ENCODE data around the gene BLACAT1.

Gene BLACAT1

DNA sequence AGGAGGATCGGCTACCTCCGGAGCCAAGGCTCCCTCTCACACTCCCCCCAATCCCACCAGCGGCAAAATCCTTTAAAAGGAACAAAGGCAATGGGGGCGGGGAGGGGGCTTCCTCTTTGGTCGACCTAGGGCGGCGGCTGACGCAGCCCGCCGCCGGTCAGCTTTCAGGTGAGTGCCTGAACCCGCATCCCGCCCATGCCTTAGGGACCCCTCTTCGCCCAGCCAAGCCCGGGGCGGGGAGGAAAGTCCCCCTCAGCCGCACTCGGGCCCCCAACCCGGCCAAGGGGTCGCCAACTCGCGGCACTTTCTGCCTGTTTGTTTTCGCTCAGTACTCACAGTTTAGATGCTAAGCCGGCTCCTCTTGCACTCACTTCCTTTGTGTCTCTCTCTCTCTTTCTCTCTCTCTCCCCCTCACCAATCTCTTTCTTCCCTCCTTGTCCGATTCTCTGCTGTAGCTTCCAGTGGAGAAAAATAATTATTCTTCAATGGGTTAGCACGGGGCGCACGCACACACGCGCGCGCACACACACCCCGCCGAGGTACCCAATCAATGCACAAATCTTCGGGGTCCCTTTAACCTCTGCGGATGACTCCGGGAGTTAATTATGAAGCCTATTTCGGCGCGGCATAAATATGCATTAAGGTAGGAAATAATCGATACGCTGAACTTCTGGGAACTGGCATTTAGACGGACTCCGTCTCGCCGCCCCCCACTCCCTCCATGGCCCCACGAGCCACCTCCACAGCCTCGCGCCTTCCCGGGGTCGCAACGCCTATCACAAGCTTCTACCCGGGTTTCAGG, at the start of gene BLACAT1:
Gene BLACAT1 (minus strand): TSS at position 465 of the 802 bp plus-strand sequence.
- no peak for DNase-seq (ENCODE audit: low read depth in 2 of 2)

DNA sequence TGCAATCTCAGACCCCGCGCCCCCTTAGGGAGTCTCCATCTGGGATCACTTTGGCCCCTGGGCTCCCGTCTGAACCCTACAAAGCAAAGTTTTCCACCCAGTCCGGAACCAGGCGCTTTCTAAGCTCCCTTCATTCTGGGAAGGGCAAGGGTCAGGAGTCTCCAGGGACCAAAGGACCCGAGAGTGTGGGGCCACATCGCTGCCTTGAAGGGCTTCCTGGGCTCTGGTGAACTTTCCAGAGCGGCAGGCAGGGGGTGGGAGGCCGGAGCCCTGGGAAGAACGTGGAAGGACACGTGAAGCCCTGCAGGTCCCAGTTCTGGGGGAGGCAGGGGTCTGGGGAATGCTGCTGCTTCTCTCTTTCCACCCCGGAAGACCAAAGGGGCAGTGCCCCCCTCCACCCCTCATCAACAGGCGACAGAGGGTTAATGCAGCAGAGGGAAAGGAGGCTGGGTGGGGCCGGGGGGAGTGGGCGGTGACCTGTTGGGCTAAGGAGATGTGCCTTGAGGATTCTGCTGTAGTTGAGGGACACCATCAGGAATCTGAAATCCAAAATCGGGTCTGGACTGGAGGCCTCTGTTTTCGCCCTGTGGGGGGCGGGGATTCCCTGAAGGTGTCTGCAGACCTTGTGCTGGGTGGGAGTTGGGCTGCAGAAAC, 49.4 kb upstream of the BLACAT1 start:
- no peak for DNase-seq (ENCODE audit: low read depth in 2 of 2)

DNA sequence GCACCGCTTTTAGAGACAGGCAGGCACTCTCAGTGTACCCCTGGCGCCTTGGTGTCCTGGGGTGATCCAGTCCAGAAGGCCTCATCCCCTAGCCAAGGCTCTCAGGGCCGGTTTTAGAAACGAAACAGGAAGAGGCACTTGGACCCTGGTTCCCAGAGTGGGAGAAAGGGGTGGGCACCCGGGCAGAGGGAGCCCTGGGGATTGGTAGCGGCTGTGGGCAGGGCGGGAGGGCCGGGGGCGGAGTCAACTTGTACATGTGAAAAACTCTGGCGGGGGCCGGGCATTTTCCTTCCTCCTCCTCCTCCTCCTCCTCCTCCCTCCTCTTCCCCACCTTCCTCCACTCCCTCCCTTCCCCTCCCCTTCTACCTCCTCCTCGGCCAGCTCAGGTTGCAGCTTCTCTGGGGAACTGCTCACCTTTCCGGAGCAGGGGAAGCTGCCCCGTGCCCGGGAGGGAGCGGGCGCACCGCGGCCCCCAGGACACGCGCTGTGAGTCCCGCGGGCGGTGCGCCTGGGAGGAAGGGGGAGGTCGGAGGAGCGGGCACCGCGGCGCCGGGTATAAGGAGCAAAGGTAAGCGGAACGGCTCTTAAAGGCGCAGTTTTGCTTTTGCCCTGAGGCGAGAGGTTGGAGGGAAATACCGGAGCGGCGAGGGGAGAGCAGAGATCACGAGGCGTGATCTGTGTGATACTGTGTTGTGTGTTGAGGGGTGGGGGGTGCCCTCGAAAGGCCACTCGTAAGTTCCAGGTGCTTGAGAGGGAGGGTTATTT, 48.6 kb upstream of the BLACAT1 start, which contains the start of gene CDK18:
Gene CDK18 (plus strand): TSS at position 359 of the 765 bp plus-strand sequence. CDS start 18,499 bp downstream, outside the sequence.
- DNase-seq (ENCODE audit: low read depth in 2 of 2) = no peak

DNA sequence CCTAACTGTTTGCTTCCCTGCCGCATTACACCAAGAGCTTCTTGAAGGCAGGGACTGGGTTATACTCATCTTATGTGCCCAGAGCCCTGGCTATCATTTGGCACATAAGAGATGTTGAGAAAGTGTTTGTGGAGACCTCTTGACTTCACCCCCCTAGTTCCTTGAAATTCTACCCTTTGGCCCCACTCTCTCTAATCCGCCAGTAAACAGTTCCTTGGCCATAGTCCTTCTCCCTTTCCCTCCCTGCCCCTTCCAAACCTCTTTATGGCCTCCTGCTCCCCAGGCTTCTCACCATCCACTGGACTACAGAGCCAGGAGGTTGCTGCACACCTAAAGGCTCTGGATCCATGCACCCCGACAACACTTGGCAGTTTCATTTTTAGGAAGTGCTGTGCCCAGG, 47.1 kb upstream of the BLACAT1 start:
- no peak for DNase-seq (ENCODE audit: low read depth in 2 of 2)

DNA sequence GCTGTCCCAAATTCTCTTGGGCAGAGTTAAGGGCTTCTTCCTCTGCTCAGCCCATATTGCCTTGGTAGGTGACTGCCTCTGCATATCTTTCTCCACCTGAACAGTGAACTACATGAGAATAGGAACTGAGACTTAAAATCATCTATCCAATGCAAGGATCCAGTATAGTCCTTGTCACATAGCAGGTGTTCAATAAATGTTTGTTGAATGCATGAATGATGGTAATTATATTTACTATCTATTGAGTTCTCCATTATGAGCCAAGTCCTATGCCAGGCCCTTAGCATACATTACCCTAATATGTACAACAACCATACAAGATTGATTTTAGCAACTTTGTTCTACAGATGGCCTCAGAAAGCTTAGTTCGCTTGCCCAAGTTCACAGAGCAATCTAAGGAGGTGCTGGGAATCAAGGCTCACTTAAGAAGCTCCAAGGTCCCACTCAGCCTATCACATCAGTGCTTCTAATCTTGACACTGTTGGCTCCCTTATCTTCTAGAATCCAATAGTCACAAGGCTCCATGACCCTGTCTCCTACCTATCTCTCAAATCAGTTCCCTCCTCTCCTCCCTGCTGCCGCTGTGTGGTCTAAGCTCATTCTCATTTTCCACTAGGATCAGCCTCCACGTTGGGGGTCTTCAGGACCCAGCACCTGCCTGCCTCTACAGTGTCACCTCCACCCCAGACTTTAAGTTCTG, 46.4 kb upstream of the BLACAT1 start:
- no peak for DNase-seq (ENCODE audit: low read depth in 2 of 2)

DNA sequence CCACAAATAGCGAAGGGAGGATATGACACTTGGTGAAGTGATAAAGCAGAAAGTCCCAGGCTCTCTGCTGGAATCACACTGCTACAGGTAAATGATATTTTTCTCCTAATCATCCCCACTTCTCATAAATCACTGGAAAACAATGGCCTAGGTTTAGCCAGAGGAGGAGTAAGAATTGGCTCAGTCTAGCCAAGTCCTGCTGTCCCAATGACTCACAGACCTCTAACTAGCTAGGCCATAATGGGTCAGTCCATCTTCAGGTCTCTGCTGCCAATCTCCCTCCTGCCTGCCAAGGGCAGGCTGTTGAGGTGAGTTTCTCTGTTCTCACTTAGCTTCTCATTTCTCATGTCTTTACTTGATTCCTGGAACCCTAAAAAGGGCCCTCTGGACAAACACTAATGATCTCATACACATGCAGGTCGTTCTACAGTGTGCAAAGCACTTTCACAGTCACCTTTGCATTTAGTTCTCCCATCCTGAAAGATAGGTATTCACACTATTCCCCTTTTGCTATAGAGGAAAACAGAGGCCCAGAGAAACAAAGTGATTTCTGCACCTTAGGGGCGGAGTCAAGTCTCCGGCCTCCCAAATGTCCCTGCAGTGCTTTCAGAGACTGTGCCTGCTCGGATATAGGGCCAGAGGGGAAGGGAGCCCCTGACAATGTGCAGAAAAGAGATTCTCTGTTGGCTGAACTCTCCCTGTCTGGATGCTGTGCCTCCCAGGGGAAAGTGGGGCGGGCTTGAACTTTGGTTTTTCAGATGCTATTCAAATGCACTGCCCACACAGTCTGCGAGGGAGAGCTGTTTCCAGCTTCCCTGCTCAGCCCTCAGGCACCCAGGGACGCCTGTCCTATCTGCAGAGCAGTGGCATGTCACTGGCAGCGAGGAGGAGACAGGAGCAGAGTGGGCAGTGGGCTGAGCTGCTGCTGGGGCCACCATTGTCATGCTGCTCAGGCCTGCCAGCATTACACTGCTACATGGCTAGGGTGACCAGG, 44.7 kb upstream of the BLACAT1 start:
- DNase-seq (ENCODE audit: low read depth in 2 of 2) = no peak

DNA sequence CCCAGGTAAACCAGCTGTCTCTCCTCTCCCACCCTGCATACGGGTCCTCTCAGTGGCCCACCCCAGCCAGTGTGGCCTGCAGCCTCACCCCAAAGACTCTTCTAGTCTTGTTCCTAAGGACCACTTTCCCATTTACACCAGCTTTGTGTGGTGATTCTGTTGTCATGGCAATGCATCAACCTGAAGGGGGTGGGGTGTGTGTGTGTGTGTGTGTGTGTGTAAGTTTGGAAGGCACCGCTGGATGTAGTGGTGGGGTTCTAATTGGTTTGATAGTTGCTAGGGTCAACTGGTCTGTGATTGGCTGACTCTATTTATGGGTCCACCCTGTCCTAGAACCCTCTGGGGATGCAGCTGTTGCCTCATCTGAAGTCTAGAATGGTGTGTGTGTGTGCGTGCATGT, 43.9 kb upstream of the BLACAT1 start:
- no peak for DNase-seq (ENCODE audit: low read depth in 2 of 2)

DNA sequence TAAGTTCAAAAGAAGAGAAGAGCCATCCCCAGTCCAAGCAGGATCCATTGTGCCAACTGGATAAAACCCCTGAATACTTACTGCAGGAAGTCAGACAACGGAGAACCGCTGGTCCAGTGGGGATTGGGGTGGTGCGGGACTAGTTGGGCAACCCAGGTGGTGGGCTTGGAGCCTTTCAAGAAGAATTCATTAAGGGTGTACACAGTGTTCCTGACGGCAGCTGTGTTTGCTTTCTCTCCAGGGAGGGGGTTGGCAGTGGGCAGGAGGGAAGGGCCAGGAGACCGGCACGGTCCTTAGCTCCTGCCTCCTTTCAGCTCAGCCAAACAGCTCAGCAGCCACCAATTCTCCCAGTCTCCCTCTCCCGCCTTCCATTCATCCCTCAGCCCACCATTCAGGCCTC, 41.5 kb upstream of the BLACAT1 start:
- no peak for DNase-seq (ENCODE audit: low read depth in 2 of 2)

DNA sequence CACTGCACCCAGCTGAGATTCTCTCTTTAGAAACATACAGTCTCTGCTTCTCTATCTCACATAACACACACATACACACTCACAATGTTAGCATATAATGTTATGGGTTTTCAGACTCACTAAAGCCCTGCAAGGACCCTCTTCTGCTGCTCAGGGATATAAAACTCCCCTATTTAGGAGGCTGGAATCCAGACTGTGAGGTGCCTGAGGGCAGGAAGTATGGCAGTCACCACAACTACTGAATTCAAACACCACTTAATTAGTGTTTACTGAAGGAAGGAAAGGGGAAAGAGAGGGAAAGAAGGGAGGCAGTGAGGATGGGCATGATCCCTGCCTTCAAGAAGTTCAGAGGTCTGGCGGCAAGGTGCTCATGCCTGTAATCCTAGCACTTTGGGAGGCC, 40.8 kb upstream of the BLACAT1 start:
- DNase-seq (ENCODE audit: low read depth in 2 of 2) = no peak

DNA sequence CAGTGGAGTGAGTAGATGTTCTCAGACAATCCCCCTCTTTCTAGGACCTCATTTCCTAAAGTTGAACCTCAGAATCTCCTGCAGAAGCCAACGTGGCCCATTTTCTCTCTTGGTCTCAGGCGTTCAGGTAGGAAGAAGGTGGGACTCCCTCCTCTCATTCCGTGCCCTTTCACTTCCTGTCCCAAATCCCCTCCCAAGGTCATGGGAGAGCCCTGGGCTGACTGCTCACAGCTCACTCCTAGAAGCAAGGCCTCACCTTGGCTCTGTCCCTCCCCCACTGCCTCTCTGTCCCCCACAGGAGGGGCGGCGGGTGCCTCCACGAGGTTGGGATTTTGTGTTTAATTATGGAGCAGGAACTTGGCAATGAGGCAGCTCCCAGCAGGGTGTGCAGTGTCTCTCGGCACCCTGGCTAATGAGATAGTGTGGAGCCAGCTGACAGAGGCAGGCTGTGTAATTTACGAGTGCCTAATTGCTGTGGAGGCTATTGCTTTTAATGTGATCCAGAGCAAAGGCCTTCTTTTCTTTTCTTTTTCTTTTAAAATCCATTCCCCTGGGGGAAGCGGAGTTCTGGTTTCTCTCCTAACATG, 39.5 kb upstream of the BLACAT1 start:
- DNase-seq (ENCODE audit: low read depth in 2 of 2) = no peak

DNA sequence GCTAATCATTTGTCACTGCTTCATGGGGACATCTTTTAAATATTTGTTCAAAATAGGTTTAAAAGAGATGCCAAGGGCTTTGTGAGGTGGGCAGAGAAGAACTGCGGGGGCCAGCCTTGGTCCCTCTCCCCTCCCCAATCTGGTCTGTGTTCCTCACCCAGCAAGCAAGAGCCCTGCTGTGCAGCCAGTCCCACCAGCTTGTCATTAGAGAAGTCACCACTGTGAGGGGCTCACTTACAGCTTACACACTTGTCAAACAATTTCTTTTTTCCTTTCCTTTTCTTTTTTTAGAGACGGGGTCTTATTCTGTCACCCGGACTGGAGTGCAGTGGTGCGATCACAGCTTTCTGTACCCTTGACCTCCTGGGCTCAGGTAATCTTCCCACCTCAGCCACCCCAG, 38.3 kb upstream of the BLACAT1 start:
- DNase-seq (ENCODE audit: low read depth in 2 of 2) = no peak

DNA sequence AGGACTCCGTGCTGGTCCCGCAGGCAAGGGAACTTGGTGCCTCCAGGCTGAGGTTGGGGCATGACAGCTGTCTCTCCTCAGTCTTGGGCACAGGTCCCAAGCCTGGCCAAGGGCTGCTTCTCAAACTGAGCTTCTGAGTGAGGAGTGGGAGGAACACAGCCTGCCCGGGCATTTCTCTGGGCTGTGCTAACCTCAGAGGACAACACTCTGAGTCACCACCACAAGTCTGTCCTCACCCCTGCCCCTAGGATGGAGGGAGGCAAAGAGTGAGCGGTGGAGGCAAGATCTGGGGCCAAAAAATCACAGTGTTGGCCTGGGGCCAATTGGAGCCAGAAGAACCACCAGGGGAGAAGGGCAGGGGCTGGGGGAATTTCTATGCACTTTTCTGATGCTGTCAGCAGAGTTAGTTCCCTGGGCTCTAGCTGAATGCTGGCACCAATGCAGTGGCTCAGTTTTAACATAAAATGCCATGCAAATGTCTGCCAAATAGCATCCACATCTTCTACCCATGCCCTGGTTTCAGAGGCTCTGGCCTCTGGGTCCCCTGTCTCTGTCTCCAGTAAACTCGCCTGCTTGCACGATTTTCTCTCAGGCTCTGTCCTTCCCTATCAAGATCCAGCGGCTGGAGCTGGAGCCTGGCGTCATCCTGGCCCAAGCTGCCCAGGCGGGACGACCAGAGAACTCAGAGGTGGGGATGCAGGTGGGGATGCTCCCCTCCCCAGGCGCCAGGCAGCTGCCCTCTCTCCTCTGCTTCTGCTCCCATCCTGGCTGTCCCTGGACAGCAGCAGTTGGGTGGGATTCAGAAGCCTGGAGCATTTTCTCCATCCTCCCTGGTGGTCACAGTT, 37.6 kb upstream of the BLACAT1 start:
- no peak for DNase-seq (ENCODE audit: low read depth in 2 of 2)

DNA sequence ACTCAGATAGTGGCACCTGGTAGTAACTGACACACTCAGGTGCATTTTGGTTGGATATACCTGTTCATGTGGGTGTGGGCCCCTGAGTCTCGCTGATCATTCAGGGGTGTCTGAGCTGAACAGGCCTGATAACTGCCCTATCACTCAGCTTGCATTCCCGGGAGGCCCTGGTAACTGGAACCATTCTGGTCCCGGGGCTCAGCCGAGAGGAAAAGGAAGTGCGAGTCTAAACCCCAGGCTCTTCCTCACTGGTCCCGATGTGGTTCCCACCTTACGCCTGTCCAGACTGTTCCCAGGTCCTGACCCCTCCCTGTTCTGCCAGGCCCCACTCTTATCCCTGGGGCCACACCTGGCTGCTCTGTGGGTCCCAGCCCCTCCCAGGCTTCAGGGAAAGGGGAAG, 36.9 kb upstream of the BLACAT1 start:
- no peak for DNase-seq (ENCODE audit: low read depth in 2 of 2)

DNA sequence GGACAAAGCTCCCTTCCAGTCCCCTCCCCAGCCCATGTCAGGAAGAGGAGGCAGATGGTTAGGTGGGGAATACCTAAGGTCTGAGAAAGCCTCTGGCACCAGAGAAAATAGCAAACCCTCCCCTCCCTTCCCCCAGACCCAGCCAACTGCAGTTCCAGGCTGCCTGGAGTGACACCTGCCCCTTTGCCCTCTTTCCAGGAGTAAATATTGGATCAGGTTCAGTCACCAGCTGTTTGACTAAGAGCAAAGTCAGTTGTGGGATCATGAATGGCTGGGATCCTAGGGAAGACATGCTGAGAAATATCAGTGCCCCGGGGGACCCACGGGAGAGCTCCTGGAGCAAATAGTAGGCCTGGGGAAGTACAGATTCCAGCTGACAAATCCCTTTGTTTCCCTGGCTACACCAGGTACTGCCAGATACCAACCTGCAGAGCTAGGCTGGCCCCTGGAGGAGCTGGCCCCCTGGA, 36.4 kb upstream of the BLACAT1 start:
- no peak for DNase-seq (ENCODE audit: low read depth in 2 of 2)

DNA sequence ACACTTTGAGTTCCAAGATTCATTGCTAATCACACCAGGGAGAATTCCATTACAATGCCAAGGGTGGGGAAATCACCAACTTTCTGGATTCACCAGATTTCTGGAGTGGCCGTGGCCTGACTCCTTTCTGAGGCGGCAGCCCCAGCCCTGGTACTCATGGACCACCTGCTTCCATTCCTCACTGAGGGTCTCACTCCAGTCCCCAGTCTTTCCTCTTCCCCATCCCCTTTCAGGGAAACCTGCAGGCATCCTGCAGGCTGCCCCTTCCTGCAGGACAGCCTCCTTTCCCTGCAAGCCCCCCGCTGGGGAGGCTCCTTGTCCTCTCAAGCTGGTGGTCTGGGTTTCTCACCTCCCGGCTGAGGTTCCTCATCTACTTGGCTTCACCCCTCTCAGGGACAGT, 35.9 kb upstream of the BLACAT1 start:
- DNase-seq (ENCODE audit: low read depth in 2 of 2) = no peak

DNA sequence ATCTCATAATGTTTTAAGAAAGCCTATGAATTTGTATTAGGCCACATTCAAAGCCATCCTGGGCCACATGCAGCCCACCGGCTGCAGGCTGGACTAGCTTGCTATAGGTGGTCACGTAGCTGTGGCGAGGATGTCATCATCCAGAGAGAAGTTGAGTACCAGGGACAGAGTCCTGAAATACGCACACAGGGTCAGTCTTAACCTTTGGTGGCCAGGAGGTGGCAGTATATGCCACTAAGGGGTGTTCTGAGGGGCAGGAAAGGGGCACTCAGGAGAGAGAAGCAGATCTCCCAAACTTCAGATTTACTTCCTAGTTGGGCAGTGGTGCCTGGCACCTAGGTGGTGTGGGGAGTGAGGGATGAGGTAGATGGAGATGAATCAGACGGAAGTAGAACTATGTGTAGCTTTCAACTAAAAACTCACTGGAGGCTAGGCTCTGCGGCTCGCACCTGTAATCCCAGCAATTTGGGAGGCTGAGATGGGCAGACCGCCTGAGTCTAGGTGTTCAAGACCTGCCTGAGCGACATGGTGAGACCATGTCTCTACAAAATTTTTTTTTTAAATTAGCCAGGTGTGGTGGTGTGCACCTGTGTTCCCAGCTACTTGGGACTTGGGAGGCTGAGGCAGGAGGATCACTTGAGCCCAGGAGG, 32.4 kb upstream of the BLACAT1 start:
- DNase-seq (ENCODE audit: low read depth in 2 of 2) = no peak

DNA sequence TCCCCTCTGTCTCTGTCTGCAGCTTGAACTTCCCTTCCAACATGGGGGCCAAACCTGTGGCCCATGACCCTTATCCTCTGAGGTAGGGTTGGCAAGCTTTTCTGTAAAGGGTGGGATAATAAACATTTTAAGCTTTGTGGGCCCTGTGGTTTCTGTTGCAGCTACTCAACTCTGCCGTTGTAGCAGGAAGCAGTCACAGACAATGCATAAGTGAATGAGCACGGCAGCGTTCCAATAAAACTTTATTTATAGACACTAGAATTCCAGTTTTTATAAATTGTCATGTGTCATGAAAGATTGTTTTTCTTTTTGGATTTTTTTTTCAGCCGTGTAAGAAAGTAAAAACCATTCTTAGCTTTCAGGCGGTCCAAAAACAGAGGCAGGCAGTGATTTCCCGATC, 30.4 kb upstream of the BLACAT1 start:
- DNase-seq (ENCODE audit: low read depth in 2 of 2) = no peak
